CD4-positive, alpha-beta T cell treated with Interleukin-17A for 1 hour (primary cell): Measurements from ENCODE around the gene CRYM.
"Not testable (repeated sequence)": the region's sequence is repeated elsewhere in the genome, so short reads cannot be mapped to it uniquely, and the experiment has no call there.

Source experiments
- DNase-seq: peaks from one replicate; pipeline ENCODE4 v3.0.0-alpha.2; 2020

Gene CRYM

DNA sequence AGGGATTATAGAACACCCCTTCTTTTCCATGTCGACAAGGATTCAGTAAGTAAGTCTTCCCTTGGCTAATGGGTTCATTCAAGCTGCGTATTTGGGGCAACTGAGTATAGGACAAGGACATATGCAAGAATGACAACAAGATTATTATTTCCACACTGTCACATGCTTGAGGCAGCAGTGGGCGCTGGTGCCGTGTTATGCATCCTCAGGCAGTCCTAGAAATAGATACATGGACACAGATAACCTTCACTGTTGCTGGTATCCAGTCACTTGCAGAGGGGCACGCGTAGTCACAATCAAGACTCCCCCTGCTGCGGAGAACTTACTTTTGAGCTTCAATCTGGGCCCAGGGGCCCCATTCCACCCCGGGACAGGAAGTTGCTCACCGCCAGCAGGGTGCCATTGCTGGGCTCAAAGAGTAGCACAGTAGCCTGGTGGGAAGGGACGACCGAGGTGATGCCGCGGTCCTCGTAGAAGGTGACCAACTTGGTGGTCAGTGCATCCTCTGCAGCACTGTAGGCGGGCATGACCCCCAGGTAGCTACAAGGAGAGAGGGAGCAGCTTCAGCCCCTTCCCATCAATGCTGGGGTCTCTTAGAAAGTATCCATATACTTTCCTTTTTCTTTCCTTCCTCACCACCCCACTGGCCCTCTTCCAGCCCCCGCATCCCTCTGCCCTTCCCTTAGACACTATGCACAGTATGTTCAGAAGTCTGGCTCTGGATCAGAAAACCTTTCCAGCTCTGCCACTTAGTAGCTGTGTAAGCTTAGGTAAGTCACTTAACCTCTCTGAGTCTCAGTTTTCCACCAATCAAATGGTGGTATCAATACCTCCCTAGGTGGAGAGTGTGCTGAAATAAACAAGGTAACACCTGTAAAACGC lies 804 bp downstream of the CRYM start:
- DNase-seq: no peak

DNA sequence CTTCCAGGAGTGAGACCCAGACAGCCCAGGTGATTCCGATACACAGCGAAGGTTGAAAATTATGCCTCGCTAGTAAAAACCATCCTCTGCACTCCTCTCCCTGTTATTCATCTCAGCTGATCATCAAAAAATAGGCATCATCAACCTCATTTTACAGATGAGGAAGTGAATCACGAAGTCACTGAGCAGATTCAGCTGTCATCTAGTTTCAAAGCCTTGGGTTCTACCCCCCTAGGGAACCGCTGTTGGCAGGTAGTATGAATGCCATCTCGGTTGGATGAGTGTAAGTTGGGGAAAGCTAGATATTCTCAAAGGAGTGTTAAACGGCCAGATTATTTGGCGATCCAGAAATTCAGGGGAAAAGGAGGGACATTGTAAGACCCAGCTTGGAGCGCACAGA lies 2.0 kb downstream of the CRYM start:
- no peak for DNase-seq

- DNase-seq: no peak
Measured at GRCh38 chr16:21275529-21275928, 2.6 kb downstream of the CRYM start.

DNA sequence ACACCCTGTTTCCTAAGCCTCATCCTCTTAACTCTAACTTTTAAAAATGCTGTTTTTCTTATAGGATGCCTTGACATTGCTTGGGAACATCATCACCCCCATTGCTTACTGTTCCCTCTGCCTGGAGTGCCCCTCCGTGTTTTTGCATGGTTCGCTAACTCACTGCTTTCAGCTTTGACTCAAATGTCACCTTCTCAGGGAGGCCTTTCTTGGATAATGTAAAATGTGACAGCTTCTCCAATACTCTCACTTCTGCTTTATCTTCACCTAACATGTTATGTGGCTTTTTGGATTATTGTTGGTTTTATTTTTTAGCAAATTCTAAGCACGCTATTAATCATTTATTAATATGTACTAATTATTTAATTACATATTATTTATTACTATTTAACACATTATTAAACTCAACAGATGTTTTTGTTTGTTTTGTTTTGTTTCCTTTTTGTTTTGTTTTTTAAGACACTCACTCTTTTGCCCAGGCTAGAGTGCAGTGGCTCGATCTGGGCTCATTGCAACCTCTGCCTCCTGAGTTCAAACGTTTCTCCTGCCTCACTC lies 3.8 kb downstream of the CRYM start:
- DNase-seq: no peak

GRCh38 chr16:21272763-21273162 lies 5.3 kb downstream of the CRYM start:
- DNase-seq: not testable (repeated sequence)

DNA sequence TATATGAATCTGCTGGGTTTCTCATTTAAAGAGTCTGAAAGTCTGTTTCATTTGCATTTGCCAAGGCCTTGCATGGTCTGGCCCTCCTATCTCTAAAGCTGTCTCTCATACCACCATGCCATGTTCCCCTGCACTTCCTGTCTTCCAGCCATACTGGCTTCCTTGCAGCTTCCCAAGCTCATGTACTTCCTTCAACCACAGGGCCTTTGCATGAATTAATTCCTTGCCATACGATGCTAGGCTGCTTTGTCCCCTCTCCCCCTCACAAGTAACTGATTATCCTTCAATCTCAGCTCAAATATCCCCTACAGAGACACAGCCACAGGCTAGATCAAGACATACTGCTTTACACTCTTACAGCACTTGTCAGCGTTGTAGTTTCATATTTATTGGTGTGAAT lies 5.8 kb downstream of the CRYM start:
- no peak for DNase-seq

- DNase-seq: no peak
Measured at GRCh38 chr16:21268236-21268635, 9.9 kb downstream of the CRYM start.

GRCh38 chr16:21267298-21267697 lies 10.8 kb downstream of the CRYM start:
- no peak for DNase-seq

DNA sequence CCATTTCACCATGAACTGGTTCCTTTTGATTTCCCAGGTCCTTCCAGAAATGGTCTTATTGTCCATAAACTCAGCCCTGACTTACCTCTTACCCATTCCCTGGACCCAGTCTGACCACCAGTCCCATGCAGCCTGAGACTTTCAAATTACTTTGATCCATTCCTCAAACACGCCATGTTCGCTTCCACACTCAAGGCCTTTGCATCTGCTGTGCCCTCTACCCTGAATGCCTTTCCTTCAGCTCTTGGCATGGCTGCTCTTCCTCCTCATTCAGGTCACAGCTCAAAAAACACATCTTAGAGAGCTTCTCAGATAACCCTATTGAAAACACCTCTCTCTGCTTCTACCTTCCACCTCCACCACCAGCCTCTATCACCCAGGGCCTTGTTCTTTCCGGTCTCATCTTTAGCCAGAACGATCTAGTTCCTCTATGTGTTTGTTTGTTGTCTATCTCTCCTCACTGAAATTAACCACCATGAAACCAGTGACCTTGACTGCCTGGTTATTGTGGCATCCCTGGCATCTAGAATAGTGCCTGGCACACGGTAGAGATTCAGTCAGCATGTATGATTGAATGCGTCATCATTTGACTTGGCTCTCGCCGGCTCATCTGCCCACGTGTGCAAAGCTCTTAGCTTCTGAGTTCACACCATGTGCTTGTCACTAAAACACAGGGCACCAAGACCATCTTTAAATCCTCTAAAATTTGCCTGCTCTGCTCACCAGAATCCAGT lies 12.8 kb downstream of the CRYM start:
- DNase-seq: no peak

- DNase-seq: no peak
Measured at GRCh38 chr16:21264571-21265036, 13.5 kb downstream of the CRYM start.

- DNase-seq: no peak
Measured at GRCh38 chr16:21263640-21264570, 14.2 kb downstream of the CRYM start.

DNA sequence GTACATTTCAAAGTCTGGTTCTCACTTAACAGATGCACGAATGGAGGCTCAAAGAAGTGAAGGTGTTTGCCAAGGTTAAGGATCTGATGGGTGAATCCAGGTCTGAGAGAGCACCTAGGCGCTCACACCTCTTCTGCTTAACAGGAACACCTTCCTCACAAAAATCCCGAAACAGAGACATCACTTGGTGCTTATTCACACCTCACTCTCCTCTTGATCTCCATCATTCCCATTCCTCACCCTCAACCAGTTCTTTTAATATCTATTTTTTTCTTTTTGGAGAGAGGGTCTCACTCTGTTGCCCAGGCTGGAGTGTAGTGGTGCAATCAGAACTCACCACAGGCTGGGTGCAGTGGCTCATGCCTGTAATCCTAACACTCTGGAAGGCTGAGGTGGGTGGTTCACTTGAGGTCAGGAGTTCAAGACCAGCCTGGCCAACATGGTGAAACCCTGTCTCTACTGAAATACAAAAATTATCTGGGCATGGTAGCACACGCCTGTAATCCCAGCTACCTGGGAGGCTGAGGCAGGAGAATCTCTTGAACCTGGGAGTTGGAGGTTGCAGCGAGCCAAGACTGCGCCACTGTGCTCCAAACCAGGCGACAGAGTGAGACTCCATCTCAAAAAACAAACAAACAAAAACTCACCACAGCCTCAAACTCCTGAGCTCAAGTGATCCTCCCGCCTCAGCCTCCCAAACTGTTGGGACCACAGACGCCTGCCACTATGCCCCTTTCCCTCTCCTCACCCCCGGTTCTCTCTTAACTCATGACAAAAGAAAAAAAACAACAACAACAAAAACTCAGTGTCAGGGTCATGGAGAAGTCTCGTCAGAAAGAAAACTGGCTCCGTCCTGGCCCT lies 15.1 kb downstream of the CRYM start:
- no peak for DNase-seq

DNA sequence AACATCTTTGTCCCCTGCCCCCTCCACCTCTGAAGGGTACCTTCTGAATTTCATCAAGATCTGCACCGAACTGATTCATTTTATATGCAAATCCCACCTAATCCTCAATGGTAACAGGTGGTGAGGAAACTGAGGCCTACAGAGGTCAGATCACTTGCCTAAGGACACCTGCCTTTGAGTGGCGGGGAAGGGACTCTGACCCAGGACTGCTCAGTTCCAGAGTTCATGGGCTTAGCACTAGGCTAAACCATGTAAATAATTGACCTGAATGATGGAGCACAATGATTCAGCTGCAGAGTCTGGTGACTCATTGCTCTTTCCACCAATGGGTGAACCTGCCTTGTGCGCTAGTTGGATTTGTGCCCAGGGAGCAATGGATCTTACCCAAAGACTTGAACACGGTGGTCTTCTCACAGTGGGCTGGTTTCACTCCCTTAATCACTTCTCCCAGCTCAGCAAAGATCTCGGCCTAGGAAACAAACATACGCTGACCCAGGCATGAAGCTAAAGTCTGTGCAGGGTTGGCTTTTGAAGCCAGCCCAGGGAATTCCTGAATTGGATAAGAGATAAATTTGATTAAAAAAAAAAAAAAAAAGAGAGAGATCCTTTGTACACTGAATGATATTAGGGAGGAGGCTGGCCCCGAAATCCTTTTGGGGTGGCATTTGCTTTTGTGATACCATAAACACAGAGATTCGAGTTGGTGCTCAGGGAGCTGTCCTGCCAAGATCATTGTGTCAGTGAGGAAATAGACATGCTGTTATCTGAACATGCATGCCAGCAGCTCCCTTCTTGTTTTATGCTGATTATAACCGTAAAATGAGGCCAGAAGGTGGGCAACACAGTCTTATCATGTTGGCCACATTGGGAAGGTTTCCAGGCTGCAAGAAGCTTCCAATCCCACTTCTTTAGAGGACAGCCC lies 17.0 kb downstream of the CRYM start:
- DNase-seq: no peak

- no peak for DNase-seq
Measured at GRCh38 chr16:21257284-21257683, 20.8 kb downstream of the CRYM start.

DNA sequence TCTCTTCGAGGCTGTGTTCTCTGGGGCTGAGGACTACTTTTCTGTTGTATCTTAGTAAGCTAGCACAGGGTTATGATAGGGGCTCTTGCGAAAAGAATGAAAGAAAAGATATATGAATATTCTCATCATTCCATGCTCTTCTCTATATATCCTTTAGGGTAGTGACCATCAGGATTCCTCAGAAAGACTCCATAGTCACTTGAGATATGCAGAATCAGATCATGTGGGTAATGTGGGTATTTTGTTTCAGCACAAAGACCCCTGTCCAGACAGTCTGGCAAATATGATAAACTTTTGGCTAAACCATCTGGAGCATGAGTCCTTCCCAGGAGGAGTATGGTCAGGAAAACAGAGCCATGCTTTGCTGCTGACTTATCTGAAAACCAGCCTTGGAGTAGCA lies 21.5 kb downstream of the CRYM start:
- DNase-seq: no peak

- DNase-seq: no peak
Measured at GRCh38 chr16:21253470-21253869, 24.6 kb downstream of the CRYM start.

GRCh38 chr16:21250072-21250923 lies 27.8 kb downstream of the CRYM start:
- no peak for DNase-seq

DNA sequence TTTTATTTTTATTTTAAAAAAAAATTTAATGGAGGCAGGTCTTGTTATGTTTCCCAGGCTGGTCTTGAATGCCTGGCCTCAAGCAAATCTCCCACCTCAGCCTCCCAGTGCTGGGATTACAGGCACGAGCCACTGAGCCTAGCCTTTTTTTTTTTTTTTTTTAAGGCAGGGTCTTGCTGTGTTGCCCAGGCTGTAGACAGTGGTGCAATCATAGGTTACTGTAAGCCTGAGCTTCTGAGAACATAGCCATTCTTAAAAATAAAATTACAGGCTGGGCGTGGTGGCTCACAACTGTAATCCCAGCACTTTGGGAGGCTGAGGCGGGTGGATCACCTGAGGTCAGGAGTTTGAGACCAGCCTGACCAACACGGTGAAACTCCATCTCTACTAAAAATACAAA lies 29.9 kb downstream of the CRYM start:
- not testable (repeated sequence) for DNase-seq

DNA sequence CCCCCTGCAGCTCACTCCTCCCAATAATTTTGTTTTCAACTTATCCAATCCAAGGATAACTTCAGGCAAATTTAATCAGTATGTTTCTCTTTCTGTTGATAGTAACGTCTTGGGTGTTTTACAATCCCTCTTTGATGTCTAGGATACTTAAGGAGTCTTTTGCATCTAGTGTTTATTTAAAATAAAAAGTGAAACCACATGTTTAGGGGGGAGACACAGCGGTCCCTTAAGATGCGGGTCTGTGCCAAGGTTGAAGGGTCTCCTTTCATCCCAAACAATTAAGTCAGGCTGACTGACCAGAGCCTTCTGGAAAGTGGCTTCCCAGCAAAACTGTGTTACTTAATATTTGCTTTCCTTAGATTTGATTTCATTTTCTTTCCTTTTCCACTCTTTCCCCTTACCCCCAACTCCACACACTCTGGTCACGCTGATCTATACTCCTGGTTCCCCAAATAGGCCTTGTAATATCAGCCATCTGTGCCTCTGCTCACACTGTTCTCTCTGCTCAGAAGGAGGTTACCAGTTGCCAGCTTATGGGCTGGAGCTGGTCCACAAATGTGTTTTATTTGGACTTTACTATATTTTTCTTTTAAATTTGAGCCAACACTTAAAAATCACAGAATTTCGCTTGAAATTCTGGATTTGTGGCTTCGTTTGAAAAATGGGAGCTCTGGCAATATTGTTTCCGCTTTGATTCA lies 33.4 kb downstream of the CRYM start:
- DNase-seq: no peak
